ENCODE data around the gene THEMIS.

- TF ChIP-seq ATF7 (IDR thresholded peaks at IDR 0.05; ENCODE audit: low read depth) (no peak), ZBTB33 (IDR thresholded peaks at IDR 0.05) (no peak), REST (IDR thresholded peaks at IDR 0.05; ENCODE audit: low read depth, low read length) (no peak), TCF12 (IDR thresholded peaks at IDR 0.05; ENCODE audit: low read depth, low read length) (no peak), SKIL (IDR thresholded peaks at IDR 0.05; ENCODE audit: low read depth, poor library complexity, severe bottlenecking) (no peak), SUPT20H (IDR thresholded peaks at IDR 0.05; ENCODE audit: borderline replicate concordance, control insufficient read depth, low read depth, low read length) (no peak), ATF3 (IDR thresholded peaks at IDR 0.05; ENCODE audit: borderline replicate concordance, extremely low read depth, low read depth, low read length) (no peak)
- TF ChIP-seq, protein P1, sequence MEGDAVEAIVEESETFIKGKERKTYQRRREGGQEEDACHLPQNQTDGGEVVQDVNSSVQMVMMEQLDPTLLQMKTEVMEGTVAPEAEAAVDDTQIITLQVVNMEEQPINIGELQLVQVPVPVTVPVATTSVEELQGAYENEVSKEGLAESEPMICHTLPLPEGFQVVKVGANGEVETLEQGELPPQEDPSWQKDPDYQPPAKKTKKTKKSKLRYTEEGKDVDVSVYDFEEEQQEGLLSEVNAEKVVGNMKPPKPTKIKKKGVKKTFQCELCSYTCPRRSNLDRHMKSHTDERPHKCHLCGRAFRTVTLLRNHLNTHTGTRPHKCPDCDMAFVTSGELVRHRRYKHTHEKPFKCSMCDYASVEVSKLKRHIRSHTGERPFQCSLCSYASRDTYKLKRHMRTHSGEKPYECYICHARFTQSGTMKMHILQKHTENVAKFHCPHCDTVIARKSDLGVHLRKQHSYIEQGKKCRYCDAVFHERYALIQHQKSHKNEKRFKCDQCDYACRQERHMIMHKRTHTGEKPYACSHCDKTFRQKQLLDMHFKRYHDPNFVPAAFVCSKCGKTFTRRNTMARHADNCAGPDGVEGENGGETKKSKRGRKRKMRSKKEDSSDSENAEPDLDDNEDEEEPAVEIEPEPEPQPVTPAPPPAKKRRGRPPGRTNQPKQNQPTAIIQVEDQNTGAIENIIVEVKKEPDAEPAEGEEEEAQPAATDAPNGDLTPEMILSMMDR (IDR thresholded peaks at IDR 0.05 in 2 of 3, conservative IDR thresholded peaks at IDR 0.05 in 1 of 3; ENCODE audit: control insufficient read depth in 2 of 3, extremely low read depth in 1 of 3, insufficient read depth in 1 of 3, low read depth in 3 of 3, low read length in 3 of 3) = no peak
- TF ChIP-seq, protein P2, sequence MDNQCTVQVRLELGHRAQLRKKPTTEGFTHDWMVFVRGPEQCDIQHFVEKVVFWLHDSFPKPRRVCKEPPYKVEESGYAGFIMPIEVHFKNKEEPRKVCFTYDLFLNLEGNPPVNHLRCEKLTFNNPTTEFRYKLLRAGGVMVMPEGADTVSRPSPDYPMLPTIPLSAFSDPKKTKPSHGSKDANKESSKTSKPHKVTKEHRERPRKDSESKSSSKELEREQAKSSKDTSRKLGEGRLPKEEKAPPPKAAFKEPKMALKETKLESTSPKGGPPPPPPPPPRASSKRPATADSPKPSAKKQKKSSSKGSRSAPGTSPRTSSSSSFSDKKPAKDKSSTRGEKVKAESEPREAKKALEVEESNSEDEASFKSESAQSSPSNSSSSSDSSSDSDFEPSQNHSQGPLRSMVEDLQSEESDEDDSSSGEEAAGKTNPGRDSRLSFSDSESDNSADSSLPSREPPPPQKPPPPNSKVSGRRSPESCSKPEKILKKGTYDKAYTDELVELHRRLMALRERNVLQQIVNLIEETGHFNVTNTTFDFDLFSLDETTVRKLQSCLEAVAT (IDR thresholded peaks at IDR 0.05) = no peak
Observed at GRCh38 chr6:127761084-127761483, 139.8 kb downstream of the THEMIS start.

Data from GM12878 (cell line).